Measurements from ENCODE around the gene ACADVL.

ACADVL gene

GRCh38 chr17:7237266-7237760, 17.6 kb downstream of the ACADVL start:
- TF ChIP-seq CTCF (IDR thresholded peaks at IDR 0.05), result no peak

- no peak for TF ChIP-seq CTCF (IDR thresholded peaks at IDR 0.05)
Observed at GRCh38 chr17:7237761-7238419, 18.2 kb downstream of the ACADVL start.

GRCh38 chr17:7238420-7239090, 18.8 kb downstream of the ACADVL start:
- TF ChIP-seq CTCF (IDR thresholded peaks at IDR 0.05), result no peak

GRCh38 chr17:7239091-7240027, 19.6 kb downstream of the ACADVL start, which contains the start of gene PHF23:
TSS of gene PHF23 (minus strand) at chr17:7239457. CDS start at chr17:7239279, 178 bp downstream.
- no peak for TF ChIP-seq CTCF (IDR thresholded peaks at IDR 0.05)

- TF ChIP-seq CTCF (IDR thresholded peaks at IDR 0.05), result no peak
Observed at GRCh38 chr17:7240375-7240774, 20.6 kb downstream of the ACADVL start.

- TF ChIP-seq CTCF (IDR thresholded peaks at IDR 0.05), result no peak
Observed at GRCh38 chr17:7241090-7241733, 21.5 kb downstream of the ACADVL start.
